Measurements from ENCODE around the gene CHERP.

DNA sequence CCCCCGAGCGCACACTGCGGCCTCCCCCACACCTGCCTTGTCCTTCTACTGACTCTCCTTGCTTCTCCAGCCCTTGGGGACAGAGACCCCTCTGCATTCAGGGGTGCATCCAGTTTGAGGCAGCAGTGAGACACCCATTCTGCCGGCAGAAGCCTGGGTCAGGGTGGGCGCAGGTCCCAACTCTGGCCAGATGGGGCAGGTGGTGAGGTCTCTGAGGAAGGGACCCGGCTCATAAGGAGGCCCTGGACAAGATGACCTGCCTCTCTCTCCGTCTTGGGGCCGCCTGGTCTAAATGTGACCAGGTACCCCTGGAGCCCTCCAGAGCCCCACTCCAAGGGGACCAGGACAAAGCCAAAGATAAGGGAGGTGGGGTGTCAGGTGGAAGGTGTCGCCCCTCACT lies 6.1 kb downstream of the CHERP start:
- TF ChIP-seq, protein P1, sequence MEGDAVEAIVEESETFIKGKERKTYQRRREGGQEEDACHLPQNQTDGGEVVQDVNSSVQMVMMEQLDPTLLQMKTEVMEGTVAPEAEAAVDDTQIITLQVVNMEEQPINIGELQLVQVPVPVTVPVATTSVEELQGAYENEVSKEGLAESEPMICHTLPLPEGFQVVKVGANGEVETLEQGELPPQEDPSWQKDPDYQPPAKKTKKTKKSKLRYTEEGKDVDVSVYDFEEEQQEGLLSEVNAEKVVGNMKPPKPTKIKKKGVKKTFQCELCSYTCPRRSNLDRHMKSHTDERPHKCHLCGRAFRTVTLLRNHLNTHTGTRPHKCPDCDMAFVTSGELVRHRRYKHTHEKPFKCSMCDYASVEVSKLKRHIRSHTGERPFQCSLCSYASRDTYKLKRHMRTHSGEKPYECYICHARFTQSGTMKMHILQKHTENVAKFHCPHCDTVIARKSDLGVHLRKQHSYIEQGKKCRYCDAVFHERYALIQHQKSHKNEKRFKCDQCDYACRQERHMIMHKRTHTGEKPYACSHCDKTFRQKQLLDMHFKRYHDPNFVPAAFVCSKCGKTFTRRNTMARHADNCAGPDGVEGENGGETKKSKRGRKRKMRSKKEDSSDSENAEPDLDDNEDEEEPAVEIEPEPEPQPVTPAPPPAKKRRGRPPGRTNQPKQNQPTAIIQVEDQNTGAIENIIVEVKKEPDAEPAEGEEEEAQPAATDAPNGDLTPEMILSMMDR (IDR thresholded peaks at IDR 0.05), result no peak
- TF ChIP-seq POLR2A (IDR thresholded peaks at IDR 0.05), result no peak

Data from Peyer's patch (tissue), 4 donors.